WTC11 (cell line): ENCODE data around the gene GTPBP3. TPM values are rescaled to one million over a fixed set of nuclear protein-coding genes. Genes with fewer than 3 reads are reported as not detected.
A peak's percentile ranks its signal among the peaks of the same experiment; 100 is the strongest.
"Not testable (repeated sequence)": the region's sequence is repeated elsewhere in the genome, so short reads cannot be mapped to it uniquely, and the experiment has no call there.

ENCODE experiments used
- ATAC-seq: fragments of 200-7000 bp; cut with Tn5 transposase; 2 replicates; pipeline ENCODE4 v1.10.0; 2021; ENCODE audit warnings: mild to moderate bottlenecking, moderate library complexity
- CTCF ChIA-PET: fragments of 300-600 bp; sonication (Branson Sonifier 250); formaldehyde crosslinking; loops from one replicate; lab custom pipeline; 2021; ENCODE audit warnings: antibody characterized with exemption; lab: Charles Lee
- POLR2A ChIA-PET: fragments of 350-600 bp; sonication (Branson Sonifier 250); formaldehyde crosslinking; loops from one replicate; lab custom pipeline; 2021; ENCODE audit warnings: antibody characterized with exemption; lab: Charles Lee
- DNase-seq: peaks from one replicate; pipeline ENCODE4 v3.0.0; 2021; ENCODE audit warnings: low spot score
- H3K27ac Mint-ChIP-seq: 2 replicates; pipeline ENCODE4 v1.8.0; 2021; ENCODE audit warnings: mixed read lengths
- H3K27me3 Mint-ChIP-seq: 2 replicates; pipeline ENCODE4 v1.8.0; 2021; ENCODE audit warnings: low read depth, mild to moderate bottlenecking, moderate library complexity, mixed read lengths
- H3K36me3 Mint-ChIP-seq: 2 replicates; pipeline ENCODE4 v1.8.0; 2021; ENCODE audit warnings: mixed read lengths
- H3K4me1 Mint-ChIP-seq: 2 replicates; pipeline ENCODE4 v1.8.0; 2022; ENCODE audit warnings: mixed read lengths
- H3K4me3 Mint-ChIP-seq: 2 replicates; pipeline ENCODE4 v1.8.0; 2021; ENCODE audit warnings: mild to moderate bottlenecking, moderate library complexity, mixed read lengths
- H3K9me3 Mint-ChIP-seq: 2 replicates; pipeline ENCODE4 v1.8.0; 2021; ENCODE audit warnings: mixed read lengths
- CBFB ChIP-seq: sonication (generic); formaldehyde crosslinking; IDR thresholded peaks from 2 replicates; pipeline ENCODE4 v1.8.1; 2022; ENCODE audit warnings: mild to moderate bottlenecking, low read depth, missing genetic modification reagents
- ELF4 ChIP-seq: sonication (generic); formaldehyde crosslinking; IDR thresholded peaks from 2 replicates; pipeline ENCODE4 v1.8.1; 2022; ENCODE audit warnings: low read depth, mild to moderate bottlenecking, moderate library complexity, missing genetic modification reagents
- FOXJ3 ChIP-seq: sonication (generic); formaldehyde crosslinking; IDR thresholded peaks from 2 replicates; pipeline ENCODE4 v1.9.0; 2021; ENCODE audit warnings: missing genetic modification reagents, mild to moderate bottlenecking, borderline replicate concordance
- NFATC4 ChIP-seq: fragments of 250-450 bp; sonication (Bioruptor Pico); IDR thresholded peaks from 2 replicates; pipeline ENCODE4 v1.9.0; 2021; ENCODE audit warnings: mild to moderate bottlenecking
- SMAD4 ChIP-seq: sonication (generic); formaldehyde crosslinking; IDR thresholded peaks from 2 replicates; pipeline ENCODE4 v1.8.0; 2022; ENCODE audit warnings: mild to moderate bottlenecking, missing genetic modification reagents
- TEAD4 ChIP-seq: sonication (generic); formaldehyde crosslinking; IDR thresholded peaks from 2 replicates; pipeline ENCODE4 v1.8.0; 2022; ENCODE audit warnings: mild to moderate bottlenecking, missing genetic modification reagents
- ZNF121 ChIP-seq: sonication (generic); formaldehyde crosslinking; IDR thresholded peaks from 2 replicates; pipeline ENCODE4 v1.8.0; 2023; ENCODE audit warnings: missing genetic modification reagents
- ZSCAN18 ChIP-seq: fragments of 250-450 bp; sonication (Bioruptor Pico); IDR thresholded peaks from 2 replicates; pipeline ENCODE4 v2.1.2; 2022; ENCODE audit warnings: mild to moderate bottlenecking, moderate library complexity
- total RNA-seq: library from RNA; stranded (reverse); gene quantifications from 3 replicates; pipeline ENCODE4 v1.2.3, GENCODE V29; 2021
- TF ChIP-seq, protein P1 (sequence below): sonication (generic); formaldehyde crosslinking; IDR thresholded peaks from 2 replicates; pipeline ENCODE4 v1.8.1; 2022; ENCODE audit warnings: low read depth, missing genetic modification reagents, borderline replicate concordance
- TF ChIP-seq, protein P2 (sequence below): sonication (generic); formaldehyde crosslinking; IDR thresholded peaks from 2 replicates; pipeline ENCODE4 v1.8.1; 2023; ENCODE audit warnings: mild to moderate bottlenecking, missing genetic modification reagents

The GTPBP3 gene
- total RNA-seq, 1 experiment from 2014 or later: 93.0 TPM

DNA sequence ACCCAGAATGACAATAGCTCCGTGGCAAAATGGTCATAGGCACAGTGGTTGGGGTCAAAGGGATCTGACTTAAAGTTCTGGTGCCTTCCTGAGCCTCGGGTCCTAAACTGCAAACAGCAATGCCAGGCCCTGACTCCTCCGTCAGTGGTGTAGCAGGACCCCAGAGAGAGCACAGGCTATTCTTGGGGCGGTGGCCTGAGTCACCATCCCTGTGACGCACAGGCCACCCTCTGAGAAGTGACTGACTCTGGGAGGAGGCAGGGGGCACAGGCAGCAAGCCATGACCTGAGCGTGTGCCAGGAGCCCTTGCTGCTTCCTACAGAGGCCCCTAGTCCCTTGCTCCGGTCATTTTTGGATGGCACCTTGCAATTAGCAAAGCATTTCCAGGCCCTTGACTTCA is 21.0 kb downstream of the GTPBP3 start (continued):
- TF ChIP-seq SMAD4 (CRISPR knock-in tag): no peak
- TF ChIP-seq TEAD4 (CRISPR knock-in tag): no peak
- TF ChIP-seq ZSCAN18 (CRISPR knock-in tag): no peak
- no peak for TF ChIP-seq FOXJ3

- no peak for TF ChIP-seq NFATC4
- TF ChIP-seq, all 79 proteins: peak for 0
- ChIA-PET POLR2A (no interaction called here), CTCF (interaction anchor here (0.7 to 3.2 kb wide), 2 partner anchors 26 to 29 kb away, joined by 5 to 12 read pairs; no protein-coding TSS in a partner anchor)
- H3K27ac Mint-ChIP-seq: no peak overlapping the region
- no peaks in the 10 kb centered on the region for H3K36me3 Mint-ChIP-seq
- peaks cover 5% of the 10 kb centered on the region for H3K27me3 Mint-ChIP-seq
- no peak overlapping the region for H3K4me3 Mint-ChIP-seq
- no peak for DNase-seq
- no peaks in the 10 kb centered on the region for H3K9me3 Mint-ChIP-seq
- H3K4me1 Mint-ChIP-seq: no peaks in the 10 kb centered on the region
- no peak for ATAC-seq
These were observed 22.8 kb downstream of the GTPBP3 start for GRCh38 chr19:17359905-17360800.

DNA sequence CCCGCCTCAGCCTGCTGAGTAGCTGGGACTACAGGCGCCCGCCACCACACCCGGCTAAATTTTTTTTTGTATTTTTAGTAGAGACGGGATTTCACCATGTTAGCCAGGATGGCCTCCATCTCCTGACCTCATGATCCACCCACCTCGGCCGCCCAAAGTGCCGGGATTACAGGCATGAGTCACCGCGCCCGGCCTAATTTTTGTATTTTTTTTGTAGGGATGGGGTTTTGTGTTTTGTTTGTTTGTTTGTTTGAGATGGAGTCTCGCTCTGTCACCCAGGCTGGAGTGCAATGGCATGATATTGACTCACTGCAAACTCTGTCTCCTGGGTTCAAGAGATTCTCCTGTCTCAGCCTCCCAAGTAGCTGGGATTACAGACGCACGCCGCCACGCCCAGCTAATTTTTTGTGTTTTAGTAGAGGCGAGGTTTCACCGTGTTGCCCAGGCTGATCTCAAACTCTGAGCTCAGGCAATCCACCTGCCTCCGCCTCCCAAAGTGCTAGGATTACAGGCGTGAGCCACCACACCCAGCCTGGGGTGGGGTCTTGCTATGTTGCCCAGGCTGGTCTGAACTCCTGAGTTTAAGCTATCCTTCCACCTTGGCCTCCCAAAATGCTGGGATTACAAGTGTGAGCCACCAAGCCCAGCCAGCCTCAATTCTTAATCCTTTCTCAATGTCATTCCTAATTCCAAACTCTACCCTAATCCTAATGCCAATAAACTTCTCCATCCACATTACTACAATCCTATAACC is 26.7 kb downstream of the GTPBP3 start:
- CTCF ChIA-PET: interaction anchor here (0.7 to 1.0 kb wide), 2 partner anchors 17 to 36 kb away, joined by 3 read pairs; no protein-coding TSS in a partner anchor
- POLR2A ChIA-PET, H3K27me3 Mint-ChIP-seq, H3K9me3 Mint-ChIP-seq, ATAC-seq, H3K36me3 Mint-ChIP-seq, H3K4me1 Mint-ChIP-seq, H3K4me3 Mint-ChIP-seq, DNase-seq, H3K27ac Mint-ChIP-seq: not testable (repeated sequence)
- peak; percentile 52; the same call in 1 of the 2 replicates for TF ChIP-seq ZNF121 (CRISPR knock-in tag)

DNA sequence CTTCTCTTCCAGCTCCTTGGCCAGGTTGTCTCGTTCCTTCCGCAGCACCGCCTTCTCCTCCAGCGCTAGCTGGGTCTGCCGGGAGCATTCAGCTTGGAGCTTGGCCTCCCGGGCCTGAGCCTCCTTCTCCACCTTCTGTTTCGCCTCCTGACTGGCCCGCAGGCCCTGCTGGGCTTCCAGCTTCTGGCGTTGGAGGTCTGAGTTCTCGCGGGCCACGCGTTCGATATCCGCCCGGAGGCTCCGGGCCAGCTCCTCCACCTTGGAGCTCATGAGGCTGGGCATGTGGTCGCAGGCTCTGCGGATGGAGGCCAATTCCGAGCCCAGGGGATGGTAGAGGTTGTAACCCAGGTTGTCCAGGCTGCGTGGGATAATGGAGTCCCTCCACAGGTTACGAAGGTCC is 28.0 kb downstream of the GTPBP3 start:
- Mint-ChIP-seq H3K4me3 (no peak overlapping the region), H3K4me1 (peaks cover 4% of the 10 kb centered on the region; the same call in 1 of the 2 replicates), H3K36me3 (no peaks in the 10 kb centered on the region), H3K9me3 (no peaks in the 10 kb centered on the region), H3K27me3 (peaks cover 6% of the 10 kb centered on the region), H3K27ac (no peak overlapping the region)
- CTCF ChIA-PET: interaction anchor here (0.9 to 1.7 kb wide), 4 partner anchors 10 to 131 kb away, joined by 3 to 8 read pairs (median 4); no protein-coding TSS in a partner anchor
- no peak for DNase-seq
- POLR2A ChIA-PET: no interaction called here
- ATAC-seq: no peak
- TF ChIP-seq, protein P1, sequence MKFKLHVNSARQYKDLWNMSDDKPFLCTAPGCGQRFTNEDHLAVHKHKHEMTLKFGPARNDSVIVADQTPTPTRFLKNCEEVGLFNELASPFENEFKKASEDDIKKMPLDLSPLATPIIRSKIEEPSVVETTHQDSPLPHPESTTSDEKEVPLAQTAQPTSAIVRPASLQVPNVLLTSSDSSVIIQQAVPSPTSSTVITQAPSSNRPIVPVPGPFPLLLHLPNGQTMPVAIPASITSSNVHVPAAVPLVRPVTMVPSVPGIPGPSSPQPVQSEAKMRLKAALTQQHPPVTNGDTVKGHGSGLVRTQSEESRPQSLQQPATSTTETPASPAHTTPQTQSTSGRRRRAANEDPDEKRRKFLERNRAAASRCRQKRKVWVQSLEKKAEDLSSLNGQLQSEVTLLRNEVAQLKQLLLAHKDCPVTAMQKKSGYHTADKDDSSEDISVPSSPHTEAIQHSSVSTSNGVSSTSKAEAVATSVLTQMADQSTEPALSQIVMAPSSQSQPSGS: no peak
- TF ChIP-seq ELF4: no peak
- no peak for TF ChIP-seq CBFB
- TF ChIP-seq ZNF121 (CRISPR knock-in tag): no peak

GRCh38 chr19:17370026-17370587 is 32.8 kb downstream of the GTPBP3 start:
- peaks cover 6% of the 10 kb centered on the region; the same call in 1 of the 2 replicates for H3K4me1 Mint-ChIP-seq
- CTCF ChIA-PET: no interaction called here
- H3K27me3 Mint-ChIP-seq: peaks cover 2% of the 10 kb centered on the region; the same call in 1 of the 2 replicates
- no peak overlapping the region for H3K4me3 Mint-ChIP-seq
- no peak overlapping the region for H3K27ac Mint-ChIP-seq
- TF ChIP-seq, protein P2, sequence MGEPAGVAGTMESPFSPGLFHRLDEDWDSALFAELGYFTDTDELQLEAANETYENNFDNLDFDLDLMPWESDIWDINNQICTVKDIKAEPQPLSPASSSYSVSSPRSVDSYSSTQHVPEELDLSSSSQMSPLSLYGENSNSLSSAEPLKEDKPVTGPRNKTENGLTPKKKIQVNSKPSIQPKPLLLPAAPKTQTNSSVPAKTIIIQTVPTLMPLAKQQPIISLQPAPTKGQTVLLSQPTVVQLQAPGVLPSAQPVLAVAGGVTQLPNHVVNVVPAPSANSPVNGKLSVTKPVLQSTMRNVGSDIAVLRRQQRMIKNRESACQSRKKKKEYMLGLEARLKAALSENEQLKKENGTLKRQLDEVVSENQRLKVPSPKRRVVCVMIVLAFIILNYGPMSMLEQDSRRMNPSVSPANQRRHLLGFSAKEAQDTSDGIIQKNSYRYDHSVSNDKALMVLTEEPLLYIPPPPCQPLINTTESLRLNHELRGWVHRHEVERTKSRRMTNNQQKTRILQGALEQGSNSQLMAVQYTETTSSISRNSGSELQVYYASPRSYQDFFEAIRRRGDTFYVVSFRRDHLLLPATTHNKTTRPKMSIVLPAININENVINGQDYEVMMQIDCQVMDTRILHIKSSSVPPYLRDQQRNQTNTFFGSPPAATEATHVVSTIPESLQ (CRISPR knock-in tag): no peak
- ATAC-seq (no peak), DNase-seq (no peak)
- H3K36me3 Mint-ChIP-seq: no peaks in the 10 kb centered on the region
- no peaks in the 10 kb centered on the region for H3K9me3 Mint-ChIP-seq
- POLR2A ChIA-PET: no interaction called here
